IMR-90 (cell line): ENCODE data around the gene ADGRG3. TPM values are rescaled to one million over a fixed set of nuclear protein-coding genes. Genes with fewer than 3 reads are reported as not detected.

ENCODE experiments used
- ATAC-seq: fragments of 200-7000 bp; cut with Tn5 transposase; 2 replicates; pipeline ENCODE4 v1.9.1; 2020; ENCODE audit warnings: low read depth, mild to moderate bottlenecking, moderate library complexity
- BruUV-seq: library from RNA; stranded (reverse); fragments of 400-500 nt; replicated peaks from 2 replicates; lab custom pipeline; 2021; lab: Mats Ljungman, UMichigan
- CTCF ChIA-PET: fragments of 300-600 bp; formaldehyde crosslinking; extraction: SDS; loops from one replicate; lab custom pipeline; 2021; ENCODE audit warnings: antibody characterized with exemption; lab: Yijun Ruan, JAX
- POLR2A ChIA-PET: fragments of 300-600 bp; sonication (Branson Sonifier 250); formaldehyde crosslinking; loops from one replicate; lab custom pipeline; 2022; ENCODE audit warnings: antibody characterized with exemption; ENCODE audit not compliant: unreplicated experiment; lab: Charles Lee
- DNase-seq: peaks from one replicate; pipeline ENCODE4 v3.0.0; 2013
- H2AFZ ChIP-seq: replicated peaks from 2 replicates; pipeline ENCODE3; 2013; ENCODE audit warnings: low read length, mild to moderate bottlenecking; ENCODE audit not compliant: poor library complexity
- H2AK5ac ChIP-seq: 2 replicates; pipeline ENCODE4 v1.6.1; 2013; ENCODE audit warnings: low read depth, low read length, inconsistent platforms
- H2AK9ac ChIP-seq: replicated peaks from 2 replicates; pipeline ENCODE3; 2013; ENCODE audit warnings: mild to moderate bottlenecking, low read depth, low read length, moderate library complexity; ENCODE audit not compliant: poor library complexity
- H2BK120ac ChIP-seq: 2 replicates; pipeline ENCODE4 v1.6.1; 2013; ENCODE audit warnings: low read depth, low read length, inconsistent platforms
- H2BK15ac ChIP-seq: 3 replicates; pipeline ENCODE4 v1.6.1; 2013; ENCODE audit warnings: low read depth, low read length, inconsistent platforms
- H2BK20ac ChIP-seq: 2 replicates; pipeline ENCODE4 v1.6.1; 2013; ENCODE audit warnings: low read depth, mild to moderate bottlenecking, inconsistent platforms, low read length, moderate library complexity
- H2BK5ac ChIP-seq: 2 replicates; pipeline ENCODE4 v1.6.1; 2013; ENCODE audit warnings: mild to moderate bottlenecking, low read depth, low read length, inconsistent platforms; ENCODE audit not compliant: poor library complexity, severe bottlenecking
- H3K14ac ChIP-seq: replicated peaks from 2 replicates; pipeline ENCODE4 v1.6.1; 2013; ENCODE audit warnings: low read depth, low read length, inconsistent platforms
- H3K18ac ChIP-seq: 2 replicates; pipeline ENCODE4 v1.6.1; 2013; ENCODE audit warnings: low read depth, low read length, control low read depth
- H3K23ac ChIP-seq: 2 replicates; pipeline ENCODE4 v1.6.1; 2013; ENCODE audit warnings: low read depth, low read length, inconsistent platforms
- H3K27ac ChIP-seq: 2 replicates; pipeline ENCODE4 v1.5.1; 2013; ENCODE audit warnings: mild to moderate bottlenecking, control low read depth, low read length; ENCODE audit not compliant: insufficient read depth
- H3K27me3 ChIP-seq: 2 replicates; pipeline ENCODE4 v1.6.1; 2013; ENCODE audit warnings: low read length; ENCODE audit not compliant: control insufficient read depth, insufficient read depth
- H3K36me3 ChIP-seq: 2 replicates; pipeline ENCODE4 v1.6.1; 2013; ENCODE audit warnings: low read length, mixed read lengths; ENCODE audit not compliant: control insufficient read depth, insufficient read depth
- H3K4ac ChIP-seq: 2 replicates; pipeline ENCODE4 v1.6.1; 2013; ENCODE audit warnings: low read depth, low read length, inconsistent platforms
- H3K4me1 ChIP-seq: 2 replicates; pipeline ENCODE4 v1.6.1; 2013; ENCODE audit warnings: low read length, mixed read lengths; ENCODE audit not compliant: control insufficient read depth, insufficient read depth
- H3K4me2 ChIP-seq: 2 replicates; pipeline ENCODE4 v1.6.1; 2013; ENCODE audit warnings: low read depth, mild to moderate bottlenecking, control low read depth, low read length, moderate library complexity
- H3K4me3 ChIP-seq: 2 replicates; pipeline ENCODE4 v1.5.1; 2013; ENCODE audit warnings: low read depth, mild to moderate bottlenecking, control low read depth, low read length, moderate library complexity; ENCODE audit not compliant: insufficient read depth
- H3K56ac ChIP-seq: 2 replicates; pipeline ENCODE4 v1.6.1; 2013; ENCODE audit warnings: low read length, inconsistent platforms; ENCODE audit not compliant: insufficient read depth; ENCODE audit errors: extremely low read depth
- H3K79me1 ChIP-seq, 2 experiments: 2 replicates each; pipeline ENCODE4 v1.6.1; 2013; ENCODE audit warnings: low read length in 2 of 2, inconsistent platforms in 1 of 2, low read depth in 1 of 2
- H3K9ac ChIP-seq: 2 replicates; pipeline ENCODE4 v1.6.1; 2013; ENCODE audit warnings: low read depth, low read length, control low read depth
- H3K9me1 ChIP-seq: 2 replicates; pipeline ENCODE4 v1.6.1; 2013; ENCODE audit warnings: low read length, inconsistent platforms; ENCODE audit not compliant: insufficient read depth
- H3K9me3 ChIP-seq: 2 replicates; pipeline ENCODE4 v1.6.1; 2013; ENCODE audit warnings: low read length; ENCODE audit not compliant: control insufficient read depth, insufficient read depth
- H4K20me1 ChIP-seq: 2 replicates; pipeline ENCODE4 v1.6.1; 2013; ENCODE audit warnings: low read length, inconsistent platforms; ENCODE audit not compliant: insufficient read depth
- H4K5ac ChIP-seq: 2 replicates; pipeline ENCODE4 v1.6.1; 2013; ENCODE audit warnings: mild to moderate bottlenecking, low read depth, low read length, control low read depth
- H4K8ac ChIP-seq, 2 experiments: 2 replicates each; pipeline ENCODE4 v1.6.1; 2013; ENCODE audit warnings: low read depth in 2 of 2, low read length in 2 of 2, control low read depth in 1 of 2, inconsistent platforms in 1 of 2
- H4K91ac ChIP-seq: 2 replicates; pipeline ENCODE4 v1.6.1; 2013; ENCODE audit warnings: low read depth, low read length, inconsistent platforms; ENCODE audit not compliant: insufficient read depth
- BHLHE40 ChIP-seq: fragments of 150-350 bp; IDR thresholded peaks from 2 replicates; pipeline ENCODE4 v1.6.1; 2016; ENCODE audit warnings: mild to moderate bottlenecking, low read depth, low read length
- CEBPB ChIP-seq: IDR thresholded peaks from 2 replicates; pipeline ENCODE4 v1.6.1; 2012; ENCODE audit warnings: low read depth, low read length, improper control_type of control experiment
- CHD1 ChIP-seq: IDR thresholded peaks from 2 replicates; pipeline ENCODE4 v1.6.1; 2012; ENCODE audit warnings: low read depth, low read length, improper control_type of control experiment
- FOS ChIP-seq: fragments of 150-350 bp; IDR thresholded peaks from 2 replicates; pipeline ENCODE4 v1.6.1; 2016; ENCODE audit warnings: low read depth, low read length
- MAZ ChIP-seq: IDR thresholded peaks from 2 replicates; pipeline ENCODE4 v1.6.1; 2012; ENCODE audit warnings: low read depth, mild to moderate bottlenecking, low read length, improper control_type of control experiment, moderate library complexity, borderline replicate concordance
- RCOR1 ChIP-seq: IDR thresholded peaks from 2 replicates; pipeline ENCODE4 v1.6.1; 2012; ENCODE audit warnings: mild to moderate bottlenecking, low read length, improper control_type of control experiment; ENCODE audit not compliant: insufficient replicate concordance
- WGBS, 2 experiments: methylation state at CpG; one replicate each; pipeline versions ENCODE4 v1.1.5 to v1.1.7; 2013; ENCODE audit warnings: missing lambda C conversion rate in 2 of 2; ENCODE audit not compliant: insufficient read length in 1 of 2; ENCODE audit errors: extremely low coverage in 2 of 2; 5-methylcytosine and 5-hydroxymethylcytosine counted together
- dilution Hi-C: fragments of 300-500 bp; cut with HindIII; formaldehyde crosslinking; loops from one replicate; pipeline ENCODE4 v1.14.3; 2018; ENCODE audit warnings: low sequenced_read_pairs; ENCODE audit not compliant: unreplicated experiment
- in situ Hi-C: fragments of 300-500 bp; cut with MboI; formaldehyde crosslinking; loops from 3 replicates; pipeline ENCODE4 v1.14.3; 2019; ENCODE audit warnings: low sequenced_read_pairs, inconsistent platforms, mixed read lengths
- intact Hi-C: fragments of 100-400 bp; cut with micrococcal nuclease; formaldehyde crosslinking; loops from 2 replicates; pipeline ENCODE4 v1.10.0; 2022
- polyA plus RNA-seq, 3 experiments: library from polyadenylated mRNA; depleted of rRNA; stranded (reverse); fragments of >200 nt; gene quantifications; 2 replicates each; pipeline ENCODE4 v1.2.3, GENCODE V29; 2012; ENCODE audit warnings: low replicate concordance in 1 of 3
- total RNA-seq: library from RNA; depleted of rRNA; stranded (reverse); fragments of >200 nt; gene quantifications from 2 replicates; pipeline ENCODE4 v1.2.3, GENCODE V29; 2012
- TF ChIP-seq, protein P1 (sequence below): fragments of 150-350 bp; IDR thresholded peaks from 2 replicates; pipeline ENCODE4 v1.6.1; 2017; ENCODE audit warnings: mild to moderate bottlenecking, antibody characterized with exemption, low read length, low read depth
- TF ChIP-seq, protein P2 (sequence below): fragments of 150-350 bp; IDR thresholded peaks from 2 replicates; pipeline ENCODE4 v1.6.1; 2016; ENCODE audit warnings: low read depth, mild to moderate bottlenecking, low read length, moderate library complexity, borderline replicate concordance
- TF ChIP-seq, protein P3 (sequence below): conservative IDR thresholded peaks from 2 replicates; pipeline ENCODE4 v1.5.1; 2012; ENCODE audit warnings: mild to moderate bottlenecking, low read depth, low read length, improper control_type of control experiment

The ADGRG3 gene
- total and polyA plus RNA-seq, 2 of the 4 experiments (the other 2 are of a cell fraction): not detected

DNA sequence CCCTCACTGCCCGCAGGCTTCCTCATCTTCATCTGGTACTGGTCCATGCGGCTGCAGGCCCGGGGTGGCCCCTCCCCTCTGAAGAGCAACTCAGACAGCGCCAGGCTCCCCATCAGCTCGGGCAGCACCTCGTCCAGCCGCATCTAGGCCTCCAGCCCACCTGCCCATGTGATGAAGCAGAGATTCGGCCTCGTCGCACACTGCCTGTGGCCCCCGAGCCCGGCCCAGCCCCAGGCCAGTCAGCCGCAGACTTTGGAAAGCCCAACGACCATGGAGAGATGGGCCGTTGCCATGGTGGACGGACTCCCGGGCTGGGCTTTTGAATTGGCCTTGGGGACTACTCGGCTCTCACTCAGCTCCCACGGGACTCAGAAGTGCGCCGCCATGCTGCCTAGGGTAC, 4.7 kb upstream of the ADGRG3 start:
- ATAC-seq: no peak
- dilution Hi-C loops: no loop called here

More for the DNA sequence above, 4.7 kb upstream of the ADGRG3 start:
- no peak overlapping the region for H3K18ac ChIP-seq
- in situ Hi-C loops: no loop called here
- H3K9me1 ChIP-seq: no peaks in the 10 kb centered on the region
- ChIA-PET POLR2A (no interaction called here), CTCF (no interaction called here)
- H3K14ac ChIP-seq: no peak overlapping the region
- H2AFZ ChIP-seq: no peak overlapping the region
- intact Hi-C loops: no loop called here
- no peak overlapping the region for H4K8ac ChIP-seq
- no peaks in the 10 kb centered on the region for H3K79me1 ChIP-seq
- peaks cover 6% of the 10 kb centered on the region; the same call in 1 of the 2 replicates for H3K27me3 ChIP-seq
- H3K56ac ChIP-seq: no peak overlapping the region
- TF ChIP-seq, protein P1, sequence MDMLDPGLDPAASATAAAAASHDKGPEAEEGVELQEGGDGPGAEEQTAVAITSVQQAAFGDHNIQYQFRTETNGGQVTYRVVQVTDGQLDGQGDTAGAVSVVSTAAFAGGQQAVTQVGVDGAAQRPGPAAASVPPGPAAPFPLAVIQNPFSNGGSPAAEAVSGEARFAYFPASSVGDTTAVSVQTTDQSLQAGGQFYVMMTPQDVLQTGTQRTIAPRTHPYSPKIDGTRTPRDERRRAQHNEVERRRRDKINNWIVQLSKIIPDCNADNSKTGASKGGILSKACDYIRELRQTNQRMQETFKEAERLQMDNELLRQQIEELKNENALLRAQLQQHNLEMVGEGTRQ: no peak
- no peak for TF ChIP-seq CEBPB
- TF ChIP-seq BHLHE40: no peak
- TF ChIP-seq, protein P2, sequence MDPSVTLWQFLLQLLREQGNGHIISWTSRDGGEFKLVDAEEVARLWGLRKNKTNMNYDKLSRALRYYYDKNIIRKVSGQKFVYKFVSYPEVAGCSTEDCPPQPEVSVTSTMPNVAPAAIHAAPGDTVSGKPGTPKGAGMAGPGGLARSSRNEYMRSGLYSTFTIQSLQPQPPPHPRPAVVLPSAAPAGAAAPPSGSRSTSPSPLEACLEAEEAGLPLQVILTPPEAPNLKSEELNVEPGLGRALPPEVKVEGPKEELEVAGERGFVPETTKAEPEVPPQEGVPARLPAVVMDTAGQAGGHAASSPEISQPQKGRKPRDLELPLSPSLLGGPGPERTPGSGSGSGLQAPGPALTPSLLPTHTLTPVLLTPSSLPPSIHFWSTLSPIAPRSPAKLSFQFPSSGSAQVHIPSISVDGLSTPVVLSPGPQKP: no peak
- TF ChIP-seq RCOR1: no peak
- no peak for TF ChIP-seq MAZ
- no peak for TF ChIP-seq CHD1
- TF ChIP-seq, protein P3, sequence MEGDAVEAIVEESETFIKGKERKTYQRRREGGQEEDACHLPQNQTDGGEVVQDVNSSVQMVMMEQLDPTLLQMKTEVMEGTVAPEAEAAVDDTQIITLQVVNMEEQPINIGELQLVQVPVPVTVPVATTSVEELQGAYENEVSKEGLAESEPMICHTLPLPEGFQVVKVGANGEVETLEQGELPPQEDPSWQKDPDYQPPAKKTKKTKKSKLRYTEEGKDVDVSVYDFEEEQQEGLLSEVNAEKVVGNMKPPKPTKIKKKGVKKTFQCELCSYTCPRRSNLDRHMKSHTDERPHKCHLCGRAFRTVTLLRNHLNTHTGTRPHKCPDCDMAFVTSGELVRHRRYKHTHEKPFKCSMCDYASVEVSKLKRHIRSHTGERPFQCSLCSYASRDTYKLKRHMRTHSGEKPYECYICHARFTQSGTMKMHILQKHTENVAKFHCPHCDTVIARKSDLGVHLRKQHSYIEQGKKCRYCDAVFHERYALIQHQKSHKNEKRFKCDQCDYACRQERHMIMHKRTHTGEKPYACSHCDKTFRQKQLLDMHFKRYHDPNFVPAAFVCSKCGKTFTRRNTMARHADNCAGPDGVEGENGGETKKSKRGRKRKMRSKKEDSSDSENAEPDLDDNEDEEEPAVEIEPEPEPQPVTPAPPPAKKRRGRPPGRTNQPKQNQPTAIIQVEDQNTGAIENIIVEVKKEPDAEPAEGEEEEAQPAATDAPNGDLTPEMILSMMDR: no peak
- TF ChIP-seq FOS: no peak
- H3K36me3 ChIP-seq: no peaks in the 10 kb centered on the region
- 75% methylated on average over 11 of the region's 21 CpGs; no CpG with 5 or more reads in 1 of the 2 experiments for whole genome bisulfite sequencing, 2 experiments
- no peak overlapping the region for H4K91ac ChIP-seq
- H4K20me1 ChIP-seq: no peaks in the 10 kb centered on the region
- H2AK9ac ChIP-seq: no peak overlapping the region
- no peak overlapping the region for H3K4me3 ChIP-seq
- H3K4ac ChIP-seq: no peak overlapping the region
- no peak overlapping the region for H4K5ac ChIP-seq
- no peak overlapping the region for H2BK5ac ChIP-seq
- H3K23ac ChIP-seq: no peak overlapping the region
- H3K4me1 ChIP-seq: no peaks in the 10 kb centered on the region
- no peak overlapping the region for H3K4me2 ChIP-seq
- H2BK20ac ChIP-seq: no peak overlapping the region
- H2BK120ac ChIP-seq: no peak overlapping the region
- H2BK15ac ChIP-seq: no peak overlapping the region
- H3K9me3 ChIP-seq: no peaks in the 10 kb centered on the region
- DNase-seq: no peak
- no peak overlapping the region for H2AK5ac ChIP-seq
- BruUV-seq: no TSS peak
- H3K9ac ChIP-seq: no peak overlapping the region
- H3K27ac ChIP-seq: no peak overlapping the region
